ENCODE results near the gene VPS52. TPM values are rescaled to one million over a fixed set of nuclear protein-coding genes. Genes with fewer than 3 reads are reported as not detected.

The VPS52 gene
- total RNA-seq, 1 donor from 2014 or later, result 63.5 TPM

DNA sequence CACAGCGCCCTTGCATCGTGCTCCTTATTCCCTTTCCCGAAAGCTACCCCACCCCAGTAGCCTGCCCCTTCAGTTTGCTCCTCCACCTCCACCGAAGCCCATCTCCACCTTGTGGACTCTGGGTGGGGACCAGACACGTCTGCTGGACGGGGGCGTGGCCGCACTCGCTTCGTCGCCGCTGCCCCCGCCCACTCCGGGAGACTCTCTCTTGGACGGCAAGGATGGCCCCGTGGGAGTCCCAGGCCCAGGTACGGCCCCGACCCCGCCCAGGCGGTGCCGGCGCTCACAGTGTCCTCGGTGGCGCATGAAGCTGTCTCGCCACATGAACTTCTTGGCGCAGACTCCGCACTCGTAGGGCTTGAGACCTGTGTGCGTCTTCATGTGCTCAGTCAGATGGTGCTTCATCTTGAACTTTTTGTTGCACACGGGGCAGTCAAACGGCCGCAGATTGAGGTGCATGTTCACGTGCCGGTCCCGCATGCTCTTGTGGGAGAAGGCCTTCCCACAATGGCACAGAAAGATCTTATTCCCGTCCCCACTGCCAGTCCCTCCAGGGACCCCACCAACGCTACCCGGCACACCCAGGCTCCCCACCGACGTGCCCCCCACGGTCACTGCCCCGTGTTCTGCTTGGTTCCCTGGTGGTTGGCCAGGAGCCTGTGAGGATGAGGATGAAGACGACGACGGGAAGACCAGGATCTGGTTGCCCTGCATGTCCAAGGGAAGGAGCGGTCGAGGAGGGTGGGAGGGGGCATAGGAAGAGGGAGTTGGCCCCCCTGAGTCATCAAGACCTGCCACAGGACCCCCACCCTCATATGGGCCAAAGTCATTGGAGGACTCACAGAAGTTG is 43.5 kb upstream of the VPS52 start:
- no peak for DNase-seq (ENCODE audit: low spot score)
- peak overlapping the region; percentile 99 for H3K27ac Mint-ChIP-seq
- intact Hi-C loops (cut with micrococcal nuclease), result loop anchor here (1.0 to 5.0 kb wide), 9 partner anchors 8 to 473 kb away; partner anchors contain the start of genes B3GALT4, CUTA, ITPR3 and KIFC1
- H3K27me3 Mint-ChIP-seq (ENCODE audit: insufficient read depth), result no peaks in the 10 kb centered on the region
- no peaks in the 10 kb centered on the region for H3K9me3 Mint-ChIP-seq
- H3K4me1 Mint-ChIP-seq (ENCODE audit: low read depth), result peaks cover 67% of the 10 kb centered on the region
- peak overlapping the region; percentile 97 for H3K4me3 Mint-ChIP-seq
- peaks cover 52% of the 10 kb centered on the region for H3K36me3 Mint-ChIP-seq (ENCODE audit: low read depth)

DNA sequence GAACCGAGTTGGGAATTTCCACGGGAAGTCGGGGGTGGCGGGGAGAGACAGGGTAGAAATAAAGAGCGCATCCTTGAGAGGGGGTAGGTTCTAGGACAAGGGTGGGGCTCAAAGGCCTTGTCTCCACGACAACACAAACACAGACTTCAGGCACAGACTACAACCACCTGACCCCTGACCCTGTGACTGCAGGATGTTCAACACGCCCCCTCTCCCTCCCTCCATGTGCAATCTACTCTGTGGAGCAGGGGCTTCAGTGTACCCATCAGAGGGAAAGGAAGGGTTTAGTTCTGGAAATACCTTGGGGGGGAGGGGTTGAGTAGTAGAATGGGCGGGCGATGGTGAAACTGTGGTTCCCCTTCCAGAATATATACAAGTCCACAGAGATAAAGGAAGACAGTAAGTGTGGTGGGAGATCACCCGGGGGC is 42.9 kb upstream of the VPS52 start:
- H3K27ac Mint-ChIP-seq, result peak overlapping the region; percentile 99
- peak; percentile 67 for DNase-seq (ENCODE audit: low spot score)
- H3K36me3 Mint-ChIP-seq (ENCODE audit: low read depth), result peaks cover 46% of the 10 kb centered on the region
- H3K9me3 Mint-ChIP-seq, result no peaks in the 10 kb centered on the region
- no peaks in the 10 kb centered on the region for H3K27me3 Mint-ChIP-seq (ENCODE audit: insufficient read depth)
- peak overlapping the region; percentile 97 for H3K4me3 Mint-ChIP-seq
- peaks cover 61% of the 10 kb centered on the region for H3K4me1 Mint-ChIP-seq (ENCODE audit: low read depth)
- intact Hi-C loops (cut with micrococcal nuclease), result loop anchor here (1.0 to 5.0 kb wide), 9 partner anchors 9 to 472 kb away; partner anchors contain the start of genes B3GALT4, CUTA, ITPR3 and KIFC1

DNA sequence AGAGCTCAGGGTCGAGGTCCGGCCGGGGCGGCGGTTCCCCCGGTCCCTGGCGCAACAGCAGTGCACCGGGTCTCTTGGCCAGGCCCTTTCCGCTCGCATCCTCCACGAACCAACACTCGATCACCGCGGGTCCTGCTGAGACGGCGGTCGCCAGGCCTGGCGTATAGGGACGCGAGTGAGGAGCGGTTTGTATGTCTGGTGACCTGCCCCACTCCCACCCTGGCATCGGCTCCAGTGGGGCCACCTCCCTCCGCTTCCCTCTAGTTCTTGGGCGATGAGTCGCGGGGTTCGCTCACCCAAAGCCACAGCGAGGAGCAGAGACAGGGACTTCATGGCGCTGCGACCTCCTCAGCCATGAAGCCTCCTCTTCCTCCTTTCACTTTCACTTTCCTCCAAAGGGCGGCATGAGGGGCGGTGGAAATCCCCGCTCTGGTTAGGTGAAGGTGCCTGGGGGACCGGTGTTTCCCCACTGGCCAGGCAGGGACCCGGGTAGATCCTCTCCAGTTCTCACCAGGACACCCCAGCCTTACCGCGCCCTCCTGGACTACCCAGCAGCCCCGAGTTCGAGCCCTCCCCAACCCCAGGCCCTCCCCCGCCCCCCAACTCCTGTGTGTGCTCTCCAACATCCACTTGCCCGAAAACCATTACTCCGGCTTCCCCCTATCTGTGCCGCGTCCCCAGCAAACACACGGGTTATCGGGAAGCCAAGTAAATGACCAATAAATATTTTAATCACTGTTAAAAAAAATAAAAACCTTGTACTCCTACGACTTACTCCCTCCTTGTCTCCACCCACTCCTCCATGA is 42.2 kb upstream of the VPS52 start, which contains the start of gene TAPBP:
Gene TAPBP, minus strand, starts transcription at position 370 of the 806 bp plus-strand sequence. Its CDS starts 37 bp downstream, at position 333.
- H3K27me3 Mint-ChIP-seq (ENCODE audit: insufficient read depth), result no peaks in the 10 kb centered on the region
- no peaks in the 10 kb centered on the region for H3K9me3 Mint-ChIP-seq
- H3K27ac Mint-ChIP-seq, result peak within 1 kb of the TSS; percentile 99
- peaks cover 56% of the 10 kb centered on the region for H3K4me1 Mint-ChIP-seq (ENCODE audit: low read depth)
- peaks cover 43% of the 10 kb centered on the region for H3K36me3 Mint-ChIP-seq (ENCODE audit: low read depth)
- intact Hi-C loops (cut with micrococcal nuclease), result loop anchor here (1.0 to 5.0 kb wide), 10 partner anchors 9 to 472 kb away; partner anchors contain the start of genes B3GALT4, CUTA, ITPR3 and KIFC1
- DNase-seq (ENCODE audit: low spot score), result peak; percentile 88
- peak within 1 kb of the TSS; percentile 97 for H3K4me3 Mint-ChIP-seq

DNA sequence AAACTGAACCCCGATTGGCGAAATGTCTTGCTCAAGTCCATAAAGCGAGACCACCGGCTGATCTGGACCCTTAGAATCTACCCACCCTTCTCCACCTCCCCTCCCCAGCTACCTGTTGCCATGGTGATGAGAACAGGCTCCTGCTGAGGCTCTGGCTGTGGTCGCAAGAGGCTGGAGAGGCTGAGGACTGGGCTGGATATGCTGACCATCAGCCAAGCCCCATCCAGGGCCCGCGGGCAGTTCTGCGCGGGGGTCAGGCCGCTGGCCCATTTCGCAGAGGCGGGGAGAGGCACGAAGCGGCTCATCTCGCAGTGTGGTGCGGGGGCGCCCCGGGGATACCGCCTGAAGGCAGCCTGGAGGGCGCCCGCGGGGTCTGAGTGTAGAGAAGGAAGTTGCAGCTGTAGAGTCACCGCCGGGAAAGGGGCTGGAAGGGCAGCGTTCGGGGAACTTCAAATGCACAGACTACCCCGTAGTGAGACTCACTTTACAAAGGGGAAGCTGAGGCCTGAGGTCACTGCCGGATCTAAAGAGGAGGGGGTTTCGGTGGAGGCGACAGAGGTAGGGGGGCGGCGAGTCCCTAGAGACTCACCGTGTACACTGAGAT is 41.5 kb upstream of the VPS52 start:
- H3K9me3 Mint-ChIP-seq, result no peaks in the 10 kb centered on the region
- H3K27me3 Mint-ChIP-seq (ENCODE audit: insufficient read depth), result no peaks in the 10 kb centered on the region
- H3K4me1 Mint-ChIP-seq (ENCODE audit: low read depth), result peaks cover 58% of the 10 kb centered on the region
- peak overlapping the region; percentile 97 for H3K4me3 Mint-ChIP-seq
- intact Hi-C loops (cut with micrococcal nuclease), result loop anchor here (2.0 to 5.0 kb wide), 3 partner anchors 64 to 471 kb away; partner anchors contain the start of genes ITPR3 and PSMB8
- peak overlapping the region; percentile 99 for H3K27ac Mint-ChIP-seq
- no peak for DNase-seq (ENCODE audit: low spot score)
- H3K36me3 Mint-ChIP-seq (ENCODE audit: low read depth), result peaks cover 44% of the 10 kb centered on the region

DNA sequence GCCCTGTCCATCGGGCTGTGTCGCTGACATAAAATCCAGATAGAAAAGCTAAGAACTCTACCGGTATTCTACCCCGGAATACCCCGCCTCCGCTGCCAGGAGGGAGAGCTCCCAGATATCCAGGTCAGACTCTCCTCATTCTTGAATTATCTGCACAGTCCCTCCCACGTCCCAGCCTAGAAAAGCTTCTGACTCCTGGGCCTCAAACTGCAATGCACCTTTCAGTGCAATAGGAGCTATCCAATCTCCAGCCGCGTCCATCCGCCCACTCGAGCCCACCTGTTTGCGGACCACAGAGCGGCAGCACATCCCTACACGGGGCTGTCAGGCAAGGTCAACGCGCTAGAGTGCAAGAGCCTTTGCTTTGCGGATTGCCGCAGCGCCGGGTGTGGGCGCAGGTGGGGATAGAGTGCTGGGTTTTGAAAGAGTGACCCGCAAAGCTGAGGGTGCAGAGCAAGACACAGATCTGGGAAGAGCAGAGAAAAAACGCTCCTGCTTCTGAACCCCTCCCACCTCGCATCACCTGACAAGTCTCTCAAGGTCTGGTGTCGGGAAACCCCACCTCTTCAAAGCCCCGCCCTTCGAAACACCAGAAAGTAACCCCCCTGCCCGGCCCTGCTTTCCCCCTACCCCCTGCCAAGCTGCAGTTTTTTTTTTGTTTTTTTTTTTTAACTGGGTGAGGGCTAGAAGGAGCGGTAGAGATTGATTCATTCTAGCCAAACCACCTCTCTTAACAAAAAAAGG is 40.9 kb upstream of the VPS52 start:
- Mint-ChIP-seq H3K36me3 (ENCODE audit: low read depth) (peaks cover 42% of the 10 kb centered on the region), H3K27me3 (ENCODE audit: insufficient read depth) (no peaks in the 10 kb centered on the region), H3K4me1 (ENCODE audit: low read depth) (peaks cover 60% of the 10 kb centered on the region), H3K27ac (peak overlapping the region; percentile 99), H3K9me3 (no peaks in the 10 kb centered on the region), H3K4me3 (peak overlapping the region; percentile 97)
- peak; percentile 76 for DNase-seq (ENCODE audit: low spot score)
- intact Hi-C loops (cut with micrococcal nuclease), result loop anchor here (1.0 to 5.0 kb wide), 4 partner anchors 13 to 470 kb away; partner anchors contain the start of genes ITPR3 and PSMB8

DNA sequence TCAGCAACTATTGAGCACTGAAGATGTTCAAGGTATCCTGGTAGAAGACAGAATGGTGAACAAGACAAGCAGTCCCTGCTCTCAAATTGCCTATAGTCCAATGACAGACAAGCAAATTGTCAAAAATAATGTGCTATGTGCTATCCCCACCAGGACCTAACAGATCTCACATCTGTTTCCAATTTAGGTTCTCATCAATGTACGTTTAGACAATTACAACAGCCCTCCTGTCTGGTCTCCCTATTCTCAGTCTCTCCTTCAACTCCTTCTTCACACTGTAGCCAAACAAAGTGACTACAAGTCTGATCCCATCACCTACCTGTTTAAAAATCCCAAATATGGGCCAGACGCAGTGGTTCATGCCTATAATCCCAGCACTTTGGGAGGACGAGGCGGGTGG is 34.7 kb upstream of the VPS52 start:
- DNase-seq (ENCODE audit: low spot score), result no peak
- H3K27me3 Mint-ChIP-seq (ENCODE audit: insufficient read depth), result no peaks in the 10 kb centered on the region
- H3K9me3 Mint-ChIP-seq, result no peaks in the 10 kb centered on the region
- intact Hi-C loops (cut with micrococcal nuclease), result no loop called here
- no peak overlapping the region for H3K4me3 Mint-ChIP-seq
- H3K4me1 Mint-ChIP-seq (ENCODE audit: low read depth), result peaks cover 40% of the 10 kb centered on the region
- peaks cover 39% of the 10 kb centered on the region for H3K36me3 Mint-ChIP-seq (ENCODE audit: low read depth)
- no peak overlapping the region for H3K27ac Mint-ChIP-seq

DNA sequence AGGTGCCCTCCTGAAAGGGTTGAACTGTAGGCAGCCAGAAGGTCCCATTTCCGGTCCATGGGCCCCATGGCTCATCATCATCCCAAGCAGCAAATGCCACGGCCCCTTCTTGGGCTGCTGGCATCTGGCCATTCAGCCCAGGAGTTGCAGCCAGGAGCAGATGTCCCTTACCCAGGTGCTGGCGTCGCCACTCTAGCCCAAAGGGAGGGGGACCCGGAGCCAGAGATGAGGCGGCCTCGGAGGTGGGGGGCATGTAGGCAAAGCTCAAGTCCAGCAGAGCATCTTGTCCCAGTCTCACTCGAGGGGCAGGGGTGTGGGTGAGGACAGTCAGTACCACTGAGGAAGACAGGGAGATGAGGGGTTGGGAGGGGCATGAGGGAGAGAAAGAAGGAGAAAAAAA is 33.4 kb upstream of the VPS52 start:
- H3K9me3 Mint-ChIP-seq, result no peaks in the 10 kb centered on the region
- H3K27me3 Mint-ChIP-seq (ENCODE audit: insufficient read depth), result no peaks in the 10 kb centered on the region
- H3K27ac Mint-ChIP-seq, result peak overlapping the region; percentile 34
- intact Hi-C loops (cut with micrococcal nuclease), result no loop called here
- H3K4me1 Mint-ChIP-seq (ENCODE audit: low read depth), result peaks cover 44% of the 10 kb centered on the region
- no peak overlapping the region for H3K4me3 Mint-ChIP-seq
- H3K36me3 Mint-ChIP-seq (ENCODE audit: low read depth), result peaks cover 40% of the 10 kb centered on the region
- no peak for DNase-seq (ENCODE audit: low spot score)

DNA sequence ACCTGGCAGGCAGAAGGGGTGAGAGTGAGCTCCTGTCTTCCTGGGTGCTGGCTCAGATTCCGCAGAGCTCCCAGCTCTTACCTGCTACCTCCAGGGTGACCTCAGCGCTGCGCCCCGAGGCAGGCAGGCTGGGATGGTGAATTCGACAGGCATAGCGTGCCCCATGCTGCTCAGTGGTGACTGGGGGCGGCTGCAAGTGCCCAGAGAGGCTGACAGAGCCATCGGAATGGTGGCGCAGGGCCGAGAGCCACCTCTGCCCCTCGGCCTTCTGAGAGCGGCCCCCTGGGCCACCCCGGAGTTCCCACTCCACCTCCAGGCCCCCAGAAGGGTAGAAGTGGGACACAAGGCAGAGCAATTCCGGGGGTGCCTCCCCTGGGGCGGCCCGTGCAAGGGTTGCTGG is 32.5 kb upstream of the VPS52 start:
- Mint-ChIP-seq H3K27ac (no peak overlapping the region), H3K4me1 (ENCODE audit: low read depth) (peaks cover 52% of the 10 kb centered on the region), H3K27me3 (ENCODE audit: insufficient read depth) (no peaks in the 10 kb centered on the region), H3K4me3 (no peak overlapping the region), H3K36me3 (ENCODE audit: low read depth) (peaks cover 47% of the 10 kb centered on the region), H3K9me3 (no peaks in the 10 kb centered on the region)
- intact Hi-C loops (cut with micrococcal nuclease), result no loop called here
- no peak for DNase-seq (ENCODE audit: low spot score)

DNA sequence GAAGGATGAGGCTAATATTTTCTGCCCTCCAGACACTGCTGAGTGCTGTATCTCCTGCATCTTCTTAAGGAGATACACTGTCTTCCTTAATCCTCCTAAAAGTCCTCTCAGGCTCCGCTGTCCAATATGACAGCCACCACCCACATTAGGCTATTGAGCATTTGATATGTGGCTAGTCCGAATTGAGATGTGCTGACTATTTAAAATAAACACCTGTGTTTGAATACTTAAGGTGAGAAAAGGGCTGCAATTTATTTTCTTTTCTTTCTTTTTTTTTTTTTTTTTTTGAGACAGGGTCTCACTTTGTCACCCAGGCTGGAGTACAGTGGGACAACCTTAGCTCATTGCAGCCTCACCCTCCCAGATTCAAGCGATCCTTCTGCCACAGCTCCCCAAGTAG is 30.2 kb upstream of the VPS52 start:
- H3K4me3 Mint-ChIP-seq, result no peak overlapping the region

DNA sequence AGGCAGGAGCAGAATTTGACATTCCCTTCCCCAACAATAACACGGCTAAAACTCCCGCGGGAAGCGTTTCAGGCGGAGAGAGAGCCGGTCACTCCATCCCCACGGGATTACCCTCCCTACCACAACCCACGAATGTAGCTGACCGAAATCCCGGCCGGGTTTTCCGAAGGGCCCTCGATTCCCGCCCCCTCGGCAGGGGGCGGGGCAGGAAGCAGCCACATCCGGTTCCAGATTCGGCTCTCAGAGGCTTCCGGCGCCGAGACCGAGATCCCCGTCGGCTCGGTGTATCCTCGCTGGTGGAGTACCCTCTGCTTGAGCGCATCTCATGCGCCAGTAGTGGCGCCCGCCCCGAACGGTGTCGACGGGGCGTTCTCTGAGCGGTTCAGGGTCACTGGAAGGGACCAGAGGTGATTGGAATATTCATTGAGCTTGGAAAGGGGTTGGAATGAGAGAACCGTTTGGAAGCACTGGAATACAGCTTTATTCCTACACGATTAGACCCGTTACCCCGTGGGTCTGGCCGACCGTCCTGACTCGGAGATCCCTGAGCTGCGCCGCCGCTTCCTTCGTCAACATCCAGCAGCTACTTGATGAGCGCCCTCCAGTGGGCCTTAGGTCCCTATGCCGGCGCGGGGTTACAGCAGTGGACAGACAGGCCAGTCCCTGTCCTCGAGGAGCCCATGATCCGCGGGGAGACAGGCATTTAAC is 27.7 kb upstream of the VPS52 start:
- intact Hi-C loops (cut with micrococcal nuclease), result loop anchor here (1.0 kb wide), 8 partner anchors 10 to 99 kb away; partner anchors contain the start of genes B3GALT4, KIFC1, PFDN6 and RXRB
- DNase-seq (ENCODE audit: low spot score), result peak; percentile 92
- Mint-ChIP-seq H3K4me1 (ENCODE audit: low read depth) (peaks cover 38% of the 10 kb centered on the region), H3K36me3 (ENCODE audit: low read depth) (peaks cover 25% of the 10 kb centered on the region), H3K27ac (peak overlapping the region; percentile 99), H3K27me3 (ENCODE audit: insufficient read depth) (no peaks in the 10 kb centered on the region), H3K4me3 (peak overlapping the region; percentile 95), H3K9me3 (no peaks in the 10 kb centered on the region)

More for the DNA sequence above, 30.2 kb upstream of the VPS52 start:
- Mint-ChIP-seq H3K36me3 (ENCODE audit: low read depth) (peaks cover 38% of the 10 kb centered on the region), H3K27ac (no peak overlapping the region), H3K27me3 (ENCODE audit: insufficient read depth) (no peaks in the 10 kb centered on the region), H3K9me3 (no peaks in the 10 kb centered on the region), H3K4me1 (ENCODE audit: low read depth) (peaks cover 53% of the 10 kb centered on the region)
- no peak for DNase-seq (ENCODE audit: low spot score)
- intact Hi-C loops (cut with micrococcal nuclease), result no loop called here

DNA sequence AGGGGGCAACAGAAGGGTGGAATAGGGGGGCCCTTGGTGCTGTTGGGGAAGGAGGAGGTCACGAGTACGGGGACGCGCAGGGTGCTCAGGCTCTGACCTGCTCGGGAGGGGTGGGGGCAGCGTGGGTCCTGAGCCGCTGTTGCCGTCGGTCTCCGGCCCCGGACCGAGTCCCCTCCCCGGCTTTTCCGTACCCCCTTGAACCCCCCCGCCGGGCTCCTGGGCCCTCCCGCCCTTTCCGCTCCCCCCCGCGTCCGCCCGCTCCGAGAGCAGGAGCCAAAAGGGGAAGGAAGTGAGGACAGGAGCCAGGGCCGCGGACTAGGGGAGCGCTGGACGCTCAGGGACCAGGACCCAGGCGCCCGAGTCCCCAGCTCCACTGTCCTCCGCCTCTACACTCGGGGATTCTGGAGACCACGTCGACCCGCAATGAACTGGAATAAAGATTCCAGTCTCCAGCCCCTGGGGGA is 27.1 kb upstream of the VPS52 start, which contains the start of gene RGL2:
Gene RGL2, minus strand, starts transcription at position 170 of the 464 bp plus-strand sequence. CDS start 332 bp downstream, outside the sequence.
- Mint-ChIP-seq H3K27me3 (ENCODE audit: insufficient read depth) (no peaks in the 10 kb centered on the region), H3K4me3 (peak within 1 kb of the TSS; percentile 95), H3K9me3 (no peaks in the 10 kb centered on the region), H3K27ac (peak within 1 kb of the TSS; percentile 99), H3K4me1 (ENCODE audit: low read depth) (peaks cover 39% of the 10 kb centered on the region), H3K36me3 (ENCODE audit: low read depth) (peaks cover 28% of the 10 kb centered on the region)
- intact Hi-C loops (cut with micrococcal nuclease), result loop anchor here (1.0 kb wide), 9 partner anchors 10 to 99 kb away; partner anchors contain the start of genes B3GALT4, KIFC1, PFDN6 and RXRB
- DNase-seq (ENCODE audit: low spot score), result peak; percentile 56

Measured in activated T-helper 1 cell treated with anti-CD3 and anti-CD28 coated beads, Interleukin-12 subunit alpha, Interleukin-12 subunit beta, Interleukin-2, Interleukin-4 antibody, amounts not matched to agents 30 ng/mL and 10 ng/mL and 1 ng/mL, durations not matched to agents 14 hours and 24 hours and 36 hours (primary cell).